Choroid plexus epithelial cell (primary cell): ENCODE results near the gene RIMS3.
A peak's percentile ranks its signal among the peaks of the same experiment; 100 is the strongest.

ENCODE experiments used
- DNase-seq: peaks from one replicate; pipeline ENCODE4 v3.0.0-alpha.2; 2010; ENCODE audit warnings: low read depth
- H3K4me3 ChIP-seq: 2 replicates; pipeline ENCODE4 v1.5.1; 2011; ENCODE audit warnings: low read depth, mild to moderate bottlenecking, control low read depth, low read length, moderate library complexity
- CTCF ChIP-seq: conservative IDR thresholded peaks from 2 replicates; pipeline ENCODE4 v1.5.1; 2011; ENCODE audit warnings: low read depth, mild to moderate bottlenecking, control low read depth, inconsistent platforms, low read length, moderate library complexity

RIMS3 gene

GRCh38 chr1:40625076-40625475, 40.4 kb downstream of the RIMS3 start:
- peak; percentile 59 for TF ChIP-seq CTCF
- no peak overlapping the region for H3K4me3 ChIP-seq
- peak; percentile 38 for DNase-seq

GRCh38 chr1:40622936-40623629, 42.4 kb downstream of the RIMS3 start:
- no peak for DNase-seq
- TF ChIP-seq CTCF, result no peak
- no peak overlapping the region for H3K4me3 ChIP-seq

GRCh38 chr1:40621821-40622450, 43.5 kb downstream of the RIMS3 start:
- no peak for TF ChIP-seq CTCF

GRCh38 chr1:40620586-40621210, 44.8 kb downstream of the RIMS3 start:
- no peak overlapping the region for H3K4me3 ChIP-seq
- DNase-seq, result no peak
- no peak for TF ChIP-seq CTCF

More at GRCh38 chr1:40621821-40622450, 43.5 kb downstream of the RIMS3 start:
- H3K4me3 ChIP-seq, result no peak overlapping the region
- no peak for DNase-seq

- no peak for TF ChIP-seq CTCF
- no peak overlapping the region for H3K4me3 ChIP-seq
- DNase-seq, result no peak
These were observed 45.3 kb downstream of the RIMS3 start for GRCh38 chr1:40620150-40620549.

GRCh38 chr1:40618108-40618507, 47.4 kb downstream of the RIMS3 start:
- no peak for TF ChIP-seq CTCF
- no peak for DNase-seq
- no peak overlapping the region for H3K4me3 ChIP-seq

- peak; percentile 83 for DNase-seq
- TF ChIP-seq CTCF, result peak; percentile 97
- no peak overlapping the region for H3K4me3 ChIP-seq
These were observed 53.1 kb downstream of the RIMS3 start for GRCh38 chr1:40612345-40612831.
